Adipose tissue (tissue), 3 donors: Measurements from ENCODE around the gene PLA2R1. TPM values are rescaled to one million over a fixed set of nuclear protein-coding genes. Genes with fewer than 3 reads are reported as not detected.

Source experiments
- H3K27ac ChIP-seq: one replicate; pipeline ENCODE4 v1.5.1; 2013; ENCODE audit warnings: low read depth, low read length
- WGBS, 3 donors: extraction: QIAGEN DNeasy Blood & Tissue Kit; methylation state at CpG; one replicate each; pipeline ENCODE4 v1.1.7; 2013; 5-methylcytosine and 5-hydroxymethylcytosine counted together
- polyA plus RNA-seq, 3 donors: library from polyadenylated mRNA; stranded (reverse); fragments of 200-250 nt; gene quantifications; one replicate each; pipeline ENCODE4 v1.2.3, GENCODE V29; 2013
- donor health status: healthy with polysubstance abuse.
- donor health status: Bipolar disorder and iron deficiency.
- donor health status: healthy.

Gene PLA2R1
- polyA plus RNA-seq, 3 donors, result 0.48 to 3.2 (median 2.6) TPM

- no peak overlapping the region for H3K27ac ChIP-seq
- WGBS, 3 donors, result 50 to 89% (median 82%) methylated on average over 2 of the region's 2 CpGs
Measured at GRCh38 chr2:159891917-159892730, 170.3 kb downstream of the PLA2R1 start.

- no peak overlapping the region for H3K27ac ChIP-seq
Measured at GRCh38 chr2:159891267-159891588, 171.2 kb downstream of the PLA2R1 start.

- H3K27ac ChIP-seq, result no peak overlapping the region
- WGBS, 3 donors, result 82 to 97% (median 93%) methylated on average over 1 of the region's 1 CpG
Measured at GRCh38 chr2:159890551-159891266, 171.7 kb downstream of the PLA2R1 start.

- no peak overlapping the region for H3K27ac ChIP-seq
Measured at GRCh38 chr2:159882130-159882745, 180.2 kb downstream of the PLA2R1 start.

More at GRCh38 chr2:159882130-159882745, 180.2 kb downstream of the PLA2R1 start:
- WGBS, 3 donors, result 66 to 83% (median 81%) methylated on average over 5 of the region's 5 CpGs

Other genes starting within 250 kb of the PLA2R1 start
- gene LY75, start 157.9 kb downstream of the PLA2R1 start, polyA plus RNA-seq, result 1 to 10 TPM; 1.0 to 2.0 (median 1.6) TPM
- 1 to 10 TPM in 1 of 3 donors, under 1 TPM in 1, not detected in 1; 0.48 to 2.0 TPM for gene ITGB6, start 137.7 kb upstream of the PLA2R1 start, polyA plus RNA-seq